ENCODE results near the gene SLC39A2.
"Not testable (repeated sequence)": the region's sequence is repeated elsewhere in the genome, so short reads cannot be mapped to it uniquely, and the experiment has no call there.

The SLC39A2 gene

GRCh38 chr14:21040370-21040925, 41.4 kb downstream of the SLC39A2 start:
- TF ChIP-seq CTCF (conservative IDR thresholded peaks at IDR 0.05; ENCODE audit: low read depth, low read length) = no peak
- H3K4me3 ChIP-seq (ENCODE audit: low read depth, low read length) = no peak overlapping the region
- DNase-seq (ENCODE audit: low read depth) = no peak

- not testable (repeated sequence) for DNase-seq (ENCODE audit: low read depth); H3K4me3 ChIP-seq (ENCODE audit: low read depth, low read length)
Observed at GRCh38 chr14:21040941-21041340, 41.8 kb downstream of the SLC39A2 start.

- DNase-seq (ENCODE audit: low read depth) = peak; percentile 65
- TF ChIP-seq CTCF (conservative IDR thresholded peaks at IDR 0.05; ENCODE audit: low read depth, low read length) = no peak
- H3K4me3 ChIP-seq (ENCODE audit: low read depth, low read length) = no peak within 1 kb of the TSS
Observed at GRCh38 chr14:21041676-21042433, 42.8 kb downstream of the SLC39A2 start, which contains the start of gene RNASE7. TSS of gene RNASE7 (plus strand) at chr14:21042362. CDS start at chr14:21042993, 631 bp downstream.

GRCh38 chr14:21042918-21043317, 43.8 kb downstream of the SLC39A2 start:
- DNase-seq (ENCODE audit: low read depth) = no peak
- H3K4me3 ChIP-seq (ENCODE audit: low read depth, low read length) = no peak overlapping the region
- TF ChIP-seq CTCF (conservative IDR thresholded peaks at IDR 0.05; ENCODE audit: low read depth, low read length) = no peak

- no peak for TF ChIP-seq CTCF (conservative IDR thresholded peaks at IDR 0.05; ENCODE audit: low read depth, low read length)
- no peak for DNase-seq (ENCODE audit: low read depth)
- H3K4me3 ChIP-seq (ENCODE audit: low read depth, low read length) = no peak overlapping the region
Observed at GRCh38 chr14:21043387-21043973, 44.4 kb downstream of the SLC39A2 start.

GRCh38 chr14:21043974-21044618, 45.0 kb downstream of the SLC39A2 start:
- DNase-seq (ENCODE audit: low read depth) = no peak
- no peak overlapping the region for H3K4me3 ChIP-seq (ENCODE audit: low read depth, low read length)
- no peak for TF ChIP-seq CTCF (conservative IDR thresholded peaks at IDR 0.05; ENCODE audit: low read depth, low read length)

GRCh38 chr14:21047378-21047781, 48.3 kb downstream of the SLC39A2 start:
- no peak for DNase-seq (ENCODE audit: low read depth)
- no peak for TF ChIP-seq CTCF (conservative IDR thresholded peaks at IDR 0.05; ENCODE audit: low read depth, low read length)

More at GRCh38 chr14:21047378-21047781, 48.3 kb downstream of the SLC39A2 start:
- H3K4me3 ChIP-seq (ENCODE audit: low read depth, low read length) = no peak overlapping the region

Measured in choroid plexus epithelial cell (primary cell).